ENCODE results near the gene EOMES.

- TF ChIP-seq, protein P1, sequence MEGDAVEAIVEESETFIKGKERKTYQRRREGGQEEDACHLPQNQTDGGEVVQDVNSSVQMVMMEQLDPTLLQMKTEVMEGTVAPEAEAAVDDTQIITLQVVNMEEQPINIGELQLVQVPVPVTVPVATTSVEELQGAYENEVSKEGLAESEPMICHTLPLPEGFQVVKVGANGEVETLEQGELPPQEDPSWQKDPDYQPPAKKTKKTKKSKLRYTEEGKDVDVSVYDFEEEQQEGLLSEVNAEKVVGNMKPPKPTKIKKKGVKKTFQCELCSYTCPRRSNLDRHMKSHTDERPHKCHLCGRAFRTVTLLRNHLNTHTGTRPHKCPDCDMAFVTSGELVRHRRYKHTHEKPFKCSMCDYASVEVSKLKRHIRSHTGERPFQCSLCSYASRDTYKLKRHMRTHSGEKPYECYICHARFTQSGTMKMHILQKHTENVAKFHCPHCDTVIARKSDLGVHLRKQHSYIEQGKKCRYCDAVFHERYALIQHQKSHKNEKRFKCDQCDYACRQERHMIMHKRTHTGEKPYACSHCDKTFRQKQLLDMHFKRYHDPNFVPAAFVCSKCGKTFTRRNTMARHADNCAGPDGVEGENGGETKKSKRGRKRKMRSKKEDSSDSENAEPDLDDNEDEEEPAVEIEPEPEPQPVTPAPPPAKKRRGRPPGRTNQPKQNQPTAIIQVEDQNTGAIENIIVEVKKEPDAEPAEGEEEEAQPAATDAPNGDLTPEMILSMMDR (IDR thresholded peaks at IDR 0.05; ENCODE audit: insufficient read depth, low read depth, low read length): no peak
- TF ChIP-seq EZH2 (IDR thresholded peaks at IDR 0.05; ENCODE audit: insufficient read depth, low read length): no peak
These were observed 43.9 kb downstream of the EOMES start for GRCh38 chr3:27678234-27678633.
